Ureter (tissue), 1 donor: ENCODE measurements around the gene LAYN. TPM values are rescaled to one million over a fixed set of nuclear protein-coding genes. Genes with fewer than 3 reads are reported as not detected.

Experiments used
- DNase-seq: peaks from one replicate; pipeline ENCODE4 v3.0.0-alpha.2; 2020; ENCODE audit warnings: low spot score
- total RNA-seq: library from RNA; stranded (reverse); gene quantifications from one replicate; pipeline ENCODE4 v1.2.4, GENCODE V29; 2023
- donor health status: DM: yes; HTN: yes; CAD: no.

LAYN gene
- total RNA-seq, 1 donor from 2014 or later = 8.6 TPM

- DNase-seq = no peak
Observed at GRCh38 chr11:111531687-111532364, 8.7 kb upstream of the LAYN start.

- no peak for DNase-seq
Observed at GRCh38 chr11:111532365-111532709, 8.2 kb upstream of the LAYN start.

GRCh38 chr11:111535281-111535680 lies 5.2 kb upstream of the LAYN start:
- no peak for DNase-seq

- no peak for DNase-seq
Observed at GRCh38 chr11:111537336-111537860, 3.1 kb upstream of the LAYN start.

GRCh38 chr11:111538407-111539114 lies 2.0 kb upstream of the LAYN start:
- no peak for DNase-seq

DNA sequence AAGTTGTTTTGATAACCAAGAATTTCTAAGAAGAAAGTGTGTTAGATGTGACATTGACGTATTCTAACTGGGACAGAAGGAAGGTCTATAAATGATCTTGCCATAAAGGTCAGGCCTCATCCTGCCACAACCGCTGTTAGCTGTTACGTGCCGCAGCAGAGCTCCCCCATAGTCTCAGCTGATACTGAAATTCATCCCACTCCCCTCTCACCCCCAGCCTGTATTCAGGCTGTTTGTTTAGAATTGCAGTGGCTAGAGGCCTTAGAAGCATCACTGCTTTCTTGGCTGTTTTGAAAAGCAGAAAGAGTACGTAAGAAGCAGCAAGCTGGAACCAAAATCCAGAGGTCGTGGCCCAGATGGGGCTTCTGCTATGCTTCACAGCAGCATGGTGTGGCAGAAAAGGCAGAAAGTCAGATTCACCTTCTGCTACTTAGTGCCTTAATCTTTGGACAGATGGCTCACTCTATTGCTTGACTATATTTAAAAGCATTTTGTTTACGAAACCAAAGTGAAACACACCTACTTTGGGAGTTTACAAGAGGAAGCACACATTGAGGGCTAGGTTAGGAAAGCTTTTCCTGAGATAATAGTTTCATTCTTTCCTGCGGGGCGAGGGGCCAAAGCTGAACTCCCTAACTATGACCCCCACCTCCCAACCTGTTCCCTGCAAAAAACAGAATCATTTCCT lies 950 bp upstream of the LAYN start:
- DNase-seq = no peak

GRCh38 chr11:111540937-111541253 lies 375 bp downstream of the LAYN start:
- DNase-seq = no peak

DNA sequence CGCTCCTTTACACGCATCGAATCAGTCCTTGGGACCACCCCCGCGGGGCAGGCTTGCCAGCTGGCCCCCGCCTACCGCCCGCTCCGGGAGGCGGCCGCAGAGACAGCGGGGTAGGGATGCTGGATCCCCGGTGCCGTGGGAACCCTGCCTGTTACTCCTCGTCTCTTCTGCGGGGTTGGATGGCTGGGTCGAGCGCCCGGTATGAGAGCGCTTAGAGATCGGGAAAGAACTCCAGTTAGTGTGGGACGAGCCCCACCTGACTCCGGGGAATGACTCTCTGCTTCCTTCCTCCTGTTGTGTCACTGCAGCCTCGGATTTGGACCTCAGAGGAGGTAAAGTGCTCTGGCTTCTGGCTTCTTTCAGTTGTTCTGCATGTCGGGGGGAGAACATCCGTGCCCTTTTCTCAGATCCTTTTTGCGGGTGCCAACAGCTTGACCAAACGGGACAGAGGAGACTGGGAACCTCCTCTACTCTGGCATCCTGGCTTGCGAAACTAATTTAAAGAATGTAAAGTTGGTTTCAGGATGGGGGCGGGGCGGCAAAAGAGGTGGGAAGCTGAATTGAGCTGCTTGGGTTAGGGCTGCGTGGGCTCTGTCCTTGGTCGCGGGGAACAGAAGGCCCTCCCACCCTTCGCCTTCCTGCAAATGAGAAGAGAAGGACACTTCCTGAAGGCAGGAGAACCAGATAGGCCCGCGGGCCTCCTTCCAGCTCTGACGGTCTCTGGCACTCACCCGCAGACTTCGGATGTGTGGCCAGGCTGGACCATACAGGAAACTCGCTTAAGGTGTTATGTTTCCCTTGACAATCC lies 938 bp downstream of the LAYN start:
- peak; percentile 54 for DNase-seq

GRCh38 chr11:111542606-111543275 lies 2.2 kb downstream of the LAYN start:
- DNase-seq = no peak

- DNase-seq = no peak
Observed at GRCh38 chr11:111548525-111548924, 8.0 kb downstream of the LAYN start.

DNA sequence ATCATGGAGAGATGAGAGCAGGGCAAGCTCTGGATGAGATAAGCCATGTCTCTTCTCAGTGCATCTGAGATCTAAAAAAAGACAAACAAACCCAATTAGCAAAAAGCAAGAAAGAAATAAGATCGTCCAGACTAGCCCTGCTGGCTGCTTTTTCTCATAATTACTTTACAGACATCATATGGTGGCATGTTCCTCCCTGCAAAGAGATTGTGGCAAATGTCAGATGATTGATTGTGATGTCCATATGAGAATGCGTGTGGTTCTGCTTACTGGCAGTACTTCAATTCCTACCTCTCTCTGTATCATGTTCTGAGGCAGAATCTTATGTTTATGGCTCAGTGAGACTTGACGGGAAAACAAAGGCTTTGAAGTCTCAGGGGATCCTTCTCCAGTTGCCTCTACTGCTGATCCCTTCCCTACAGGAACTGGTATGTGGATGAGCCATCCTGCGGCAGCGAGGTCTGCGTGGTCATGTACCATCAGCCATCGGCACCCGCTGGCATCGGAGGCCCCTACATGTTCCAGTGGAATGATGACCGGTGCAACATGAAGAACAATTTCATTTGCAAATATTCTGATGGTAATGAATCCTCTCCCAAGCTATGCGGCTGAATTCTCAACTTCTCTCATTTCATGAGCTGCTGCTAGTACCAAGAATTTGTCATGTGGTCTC lies 8.8 kb downstream of the LAYN start:
- DNase-seq = no peak

GRCh38 chr11:111549869-111550203 lies 9.3 kb downstream of the LAYN start:
- no peak for DNase-seq

- DNase-seq = no peak
Observed at GRCh38 chr11:111550258-111550657, 9.7 kb downstream of the LAYN start.

- DNase-seq = no peak
Observed at GRCh38 chr11:111554532-111554931, 14.0 kb downstream of the LAYN start.

DNA sequence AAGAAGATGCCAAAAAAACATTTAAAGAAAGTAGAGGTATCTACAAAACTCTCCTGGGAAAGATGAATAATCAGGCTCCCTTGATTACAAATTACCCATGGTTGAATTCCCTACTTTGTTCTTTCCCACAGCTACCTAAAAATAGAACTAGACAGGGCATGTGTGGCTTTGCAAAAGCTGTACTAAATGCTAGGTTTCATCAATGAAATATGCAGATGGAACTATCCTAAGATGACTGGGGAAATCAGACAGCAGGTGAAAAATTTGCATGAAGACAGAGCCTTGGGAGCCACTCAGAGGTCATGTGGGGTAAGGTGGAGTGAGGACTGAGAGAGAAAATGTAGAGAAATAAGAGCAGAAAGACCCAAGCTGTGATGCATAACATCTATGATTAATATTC lies 14.7 kb downstream of the LAYN start:
- DNase-seq = no peak

DNA sequence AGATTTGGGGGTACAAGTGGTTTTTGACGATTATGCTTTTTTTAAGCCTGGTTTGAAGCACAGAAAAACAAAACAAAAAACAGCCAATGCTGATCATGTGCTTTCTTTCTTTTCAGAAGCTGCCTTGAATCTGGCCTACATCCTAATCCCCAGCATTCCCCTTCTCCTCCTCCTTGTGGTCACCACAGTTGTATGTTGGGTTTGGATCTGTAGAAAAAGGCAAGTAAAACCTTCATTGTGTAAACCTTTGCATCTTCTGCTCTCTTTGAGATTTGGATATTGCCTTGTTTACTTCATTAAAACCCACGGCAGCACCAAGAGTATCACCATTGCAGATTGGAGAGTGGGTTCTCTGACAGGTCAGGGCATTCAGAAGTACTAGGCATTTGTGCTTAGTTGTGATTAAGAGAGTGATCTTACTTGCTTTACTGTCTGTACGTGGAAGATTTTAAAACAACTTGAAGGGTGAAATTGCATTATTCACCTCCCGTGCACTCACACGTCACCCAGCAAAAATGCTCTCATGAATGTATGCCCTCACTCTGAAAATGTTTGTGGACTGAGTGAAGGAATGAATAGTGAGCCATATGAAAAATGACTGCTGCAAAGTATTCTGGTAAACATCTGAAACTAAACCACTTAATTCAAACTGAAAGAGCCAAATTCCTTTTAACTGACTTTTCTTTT lies 17.0 kb downstream of the LAYN start:
- DNase-seq = no peak

DNA sequence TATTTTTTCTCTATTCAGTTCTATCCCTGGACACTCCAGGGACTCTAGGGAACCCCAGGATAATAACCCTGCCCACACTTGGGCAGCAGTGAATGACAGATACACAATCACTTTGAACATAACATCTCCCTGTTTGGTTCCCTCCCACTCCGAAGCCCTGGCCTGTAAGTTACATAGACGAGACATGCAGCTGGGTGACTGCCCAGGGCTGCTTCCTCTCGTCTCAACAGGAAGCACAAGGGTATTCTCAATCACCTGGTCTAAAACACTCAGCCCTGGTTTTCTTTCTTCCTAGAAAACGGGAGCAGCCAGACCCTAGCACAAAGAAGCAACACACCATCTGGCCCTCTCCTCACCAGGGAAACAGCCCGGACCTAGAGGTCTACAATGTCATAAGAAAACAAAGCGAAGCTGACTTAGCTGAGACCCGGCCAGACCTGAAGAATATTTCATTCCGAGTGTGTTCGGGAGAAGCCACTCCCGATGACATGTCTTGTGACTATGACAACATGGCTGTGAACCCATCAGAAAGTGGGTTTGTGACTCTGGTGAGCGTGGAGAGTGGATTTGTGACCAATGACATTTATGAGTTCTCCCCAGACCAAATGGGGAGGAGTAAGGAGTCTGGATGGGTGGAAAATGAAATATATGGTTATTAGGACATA lies 19.4 kb downstream of the LAYN start:
- no peak for DNase-seq

DNA sequence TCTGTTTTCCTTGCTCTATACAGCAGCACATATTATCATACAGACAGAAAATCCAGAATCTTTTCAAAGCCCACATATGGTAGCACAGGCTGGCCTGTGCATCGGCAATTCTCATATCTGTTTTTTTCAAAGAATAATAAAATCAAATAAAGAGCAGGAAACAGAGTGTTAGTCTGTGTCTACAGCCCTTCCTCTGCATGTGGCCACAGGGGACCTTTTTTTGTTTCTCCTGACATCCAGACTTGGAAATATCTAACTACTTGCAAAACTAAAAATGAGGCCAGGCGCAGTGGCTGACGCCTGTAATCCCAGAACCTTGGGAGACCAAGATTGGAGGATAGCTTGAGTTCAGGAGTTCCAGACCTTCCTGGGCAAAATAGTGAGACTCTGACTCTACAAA lies 20.3 kb downstream of the LAYN start:
- no peak for DNase-seq

- no peak for DNase-seq
Observed at GRCh38 chr11:111561306-111561705, 20.8 kb downstream of the LAYN start.

DNA sequence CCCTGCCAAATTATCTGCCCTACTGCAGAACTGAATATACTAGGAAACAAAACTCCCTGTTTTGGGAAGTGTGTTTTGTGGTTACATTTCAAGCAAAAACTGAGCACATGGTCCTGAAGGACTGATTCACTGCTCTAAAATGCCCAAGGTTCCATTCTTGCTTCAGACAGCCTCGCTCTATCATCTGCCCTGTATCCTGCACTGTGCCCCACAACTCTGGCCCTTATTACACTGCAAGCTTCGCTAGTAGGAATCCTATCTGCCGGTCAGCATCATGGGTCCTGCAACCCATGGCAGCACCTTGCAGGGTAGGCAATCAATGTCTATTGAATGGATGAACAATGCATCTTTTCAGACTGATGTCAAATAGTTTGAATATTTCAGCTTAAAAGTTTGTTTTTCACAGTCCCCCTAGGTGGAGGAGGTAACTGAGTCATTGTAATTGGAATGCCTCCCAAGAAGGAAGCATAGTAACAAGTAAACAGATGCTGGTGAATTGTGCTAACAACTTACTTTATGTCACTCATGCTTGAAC lies 21.3 kb downstream of the LAYN start:
- no peak for DNase-seq
